Left lobe of liver (tissue), 2 donors: ENCODE data around the gene GRIK1. TPM values are rescaled to one million over a fixed set of nuclear protein-coding genes. Genes with fewer than 3 reads are reported as not detected.
"Not testable (repeated sequence)": the region's sequence is repeated elsewhere in the genome, so short reads cannot be mapped to it uniquely, and the experiment has no call there.

Experiments used
- ATAC-seq: fragments of 200-7000 bp; cut with Tn5 transposase; one replicate; pipeline ENCODE4 v1.9.1; 2020; ENCODE audit warnings: mild to moderate bottlenecking, moderate library complexity
- DNase-seq: peaks from one replicate; pipeline ENCODE4 v3.0.0-alpha.2; 2020; ENCODE audit warnings: low spot score
- total RNA-seq: library from RNA; stranded (reverse); gene quantifications from one replicate; pipeline ENCODE4 v1.2.1, GENCODE V29; 2021
- donor health status: DM: no; HTN: no; CAD: no; lungs with moderate emphysema.
- donor health status: DM: no; HTN: yes; CAD: no.

GRIK1 gene
- total RNA-seq, result 0.18 TPM

DNA sequence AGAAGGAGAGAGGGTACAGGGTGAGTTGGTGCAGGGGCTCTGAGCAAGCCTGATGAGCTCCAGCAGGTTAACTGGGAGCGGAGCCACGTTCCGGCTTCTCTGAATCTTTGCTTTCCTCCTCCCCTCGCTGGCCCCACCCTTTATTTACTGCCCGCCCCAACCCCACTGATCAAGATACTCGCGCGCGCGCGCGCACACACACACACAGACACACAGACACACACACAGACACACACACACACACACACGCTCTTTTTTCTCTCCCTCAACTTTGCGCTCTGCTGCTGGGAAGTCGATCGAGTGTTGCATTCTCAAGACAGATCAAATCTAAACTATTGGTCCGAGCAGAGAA is at the start of gene GRIK1:
Gene GRIK1, minus strand, starts transcription at position 73 of the 352 bp plus-strand sequence.
- DNase-seq, result no peak
- ATAC-seq, result no peak

- DNase-seq (no peak), ATAC-seq (no peak)
These were observed 48.0 kb upstream of the GRIK1 start for GRCh38 chr21:29987762-29988161.

GRCh38 chr21:29985866-29986265 is 46.1 kb upstream of the GRIK1 start:
- no peak for DNase-seq
- no peak for ATAC-seq

- DNase-seq (no peak), ATAC-seq (no peak)
These were observed 39.2 kb upstream of the GRIK1 start for GRCh38 chr21:29979043-29979442.

- DNase-seq, result no peak
- no peak for ATAC-seq
These were observed 36.0 kb upstream of the GRIK1 start for GRCh38 chr21:29975776-29976175.

DNA sequence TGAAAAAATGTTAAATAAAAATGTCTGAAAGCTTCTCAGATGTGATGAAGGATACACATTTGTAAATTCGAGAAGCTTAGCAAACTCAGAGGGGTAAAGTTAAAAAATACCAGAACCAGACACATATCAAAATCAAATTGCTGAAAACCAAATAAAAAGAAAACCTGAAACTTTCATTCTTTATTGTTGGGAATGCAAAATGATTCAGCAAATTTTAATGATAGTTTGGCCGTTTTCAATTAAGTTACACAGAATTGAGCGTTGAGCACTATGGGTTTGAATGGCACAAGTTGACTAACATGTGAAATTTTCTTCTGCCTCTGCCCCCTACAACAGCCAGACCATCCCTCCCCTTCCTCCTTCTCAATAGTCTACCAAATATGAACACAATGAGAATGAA is 33.5 kb upstream of the GRIK1 start:
- no peak for ATAC-seq

GRCh38 chr21:29961291-29962027 is 21.7 kb upstream of the GRIK1 start:
- ATAC-seq (no peak), DNase-seq (no peak)

More for the DNA sequence above, 33.5 kb upstream of the GRIK1 start:
- DNase-seq, result no peak

- no peak for DNase-seq
- ATAC-seq, result no peak
These were observed 18.8 kb upstream of the GRIK1 start for GRCh38 chr21:29958551-29958950.

GRCh38 chr21:29958035-29958434 is 18.2 kb upstream of the GRIK1 start:
- DNase-seq, ATAC-seq: not testable (repeated sequence)

DNA sequence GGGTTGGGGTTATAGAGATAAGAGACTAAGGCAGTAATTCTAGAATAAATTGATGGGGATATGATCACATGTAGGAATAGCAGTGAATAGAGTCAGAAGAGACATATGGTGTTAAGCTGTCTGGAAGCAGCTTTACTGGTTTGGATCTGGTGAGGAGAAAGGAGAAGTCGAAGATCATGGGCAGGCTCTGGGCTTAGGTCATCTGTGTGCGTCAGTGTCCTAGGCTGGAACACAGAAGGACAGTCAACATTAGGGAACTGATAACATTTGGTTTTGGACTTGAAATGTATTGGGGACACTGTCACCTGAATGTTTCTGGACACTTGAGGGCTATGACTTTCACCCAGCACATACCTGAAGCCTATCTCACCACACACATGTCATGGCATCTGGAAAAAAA is 13.9 kb upstream of the GRIK1 start:
- ATAC-seq (no peak), DNase-seq (no peak)

- DNase-seq (no peak), ATAC-seq (no peak)
These were observed 13.3 kb upstream of the GRIK1 start for GRCh38 chr21:29953072-29953471.

DNA sequence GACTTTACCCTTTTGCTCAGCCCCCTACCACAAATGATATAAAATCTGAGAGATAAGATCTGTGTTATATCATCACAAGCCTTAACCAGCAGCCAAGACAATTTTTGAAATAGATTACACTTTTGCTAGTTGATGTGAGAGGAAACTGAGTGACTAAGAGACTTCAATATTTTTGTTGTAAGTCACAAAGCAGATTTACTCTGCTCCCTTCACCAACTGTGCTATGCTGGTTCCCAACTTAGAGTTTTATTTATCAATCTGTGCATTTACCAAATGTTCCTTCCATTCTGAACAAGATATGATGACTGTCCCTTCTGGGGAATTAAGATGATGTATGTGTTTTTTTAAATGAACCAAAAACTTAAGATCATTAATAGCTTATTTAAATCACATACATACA is 12.1 kb upstream of the GRIK1 start:
- ATAC-seq (no peak), DNase-seq (no peak)

- DNase-seq, result no peak
- ATAC-seq, result no peak
These were observed 10.2 kb upstream of the GRIK1 start for GRCh38 chr21:29949991-29950390.

GRCh38 chr21:29947119-29947518 is 7.3 kb upstream of the GRIK1 start:
- ATAC-seq (no peak), DNase-seq (no peak)

DNA sequence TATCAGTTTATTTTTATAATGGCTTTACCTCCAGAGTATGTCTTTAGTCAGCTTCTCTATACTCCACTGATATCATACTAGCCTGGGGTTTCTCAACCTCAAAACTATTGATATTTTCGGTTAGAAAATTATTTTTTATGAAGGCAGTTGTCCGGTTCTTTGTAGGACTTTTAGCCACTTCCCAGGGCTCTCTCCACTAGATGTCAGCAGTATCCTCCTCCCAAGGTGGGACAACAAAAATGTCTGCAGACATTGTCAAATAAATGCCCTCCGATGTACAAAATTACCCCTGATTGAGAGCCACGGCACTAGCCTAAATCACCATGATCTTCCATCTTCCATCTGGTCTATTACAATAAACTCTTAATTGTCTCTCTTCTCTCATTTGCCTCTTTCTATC is 4.1 kb upstream of the GRIK1 start:
- DNase-seq, result no peak
- ATAC-seq, result no peak

GRCh38 chr21:29942034-29942433 is 2.2 kb upstream of the GRIK1 start:
- no peak for DNase-seq

DNA sequence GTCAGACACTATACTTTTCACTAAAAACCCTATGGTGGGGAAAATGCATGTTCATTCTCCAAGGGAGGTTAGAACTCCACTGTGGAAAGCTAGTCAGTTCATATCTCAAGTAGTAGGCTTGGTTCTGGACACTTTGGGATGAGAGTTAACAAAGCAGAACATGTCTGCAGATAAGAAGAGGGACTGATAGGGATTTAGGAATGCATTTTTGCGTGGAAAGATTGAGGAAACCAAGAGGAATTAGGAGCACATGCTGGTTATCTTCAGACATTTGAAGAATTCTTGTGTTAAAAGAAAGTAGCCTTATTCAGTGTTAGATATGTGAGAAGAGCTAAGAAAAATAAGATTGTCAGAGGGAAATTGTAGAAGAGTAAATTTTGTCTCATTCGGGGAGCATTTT is 1.2 kb upstream of the GRIK1 start:
- ATAC-seq (no peak), DNase-seq (no peak)

More at GRCh38 chr21:29942034-29942433, 2.2 kb upstream of the GRIK1 start:
- no peak for ATAC-seq

GRCh38 chr21:29940361-29940760 is 565 bp upstream of the GRIK1 start:
- DNase-seq (no peak), ATAC-seq (no peak)

GRCh38 chr21:29939104-29939923 is 482 bp downstream of the GRIK1 start:
- ATAC-seq (no peak), DNase-seq (no peak)

GRCh38 chr21:29938776-29939103 is 1.1 kb downstream of the GRIK1 start:
- DNase-seq, result no peak
- no peak for ATAC-seq

- ATAC-seq (no peak), DNase-seq (no peak)
These were observed 6.7 kb downstream of the GRIK1 start for GRCh38 chr21:29933088-29933487.

DNA sequence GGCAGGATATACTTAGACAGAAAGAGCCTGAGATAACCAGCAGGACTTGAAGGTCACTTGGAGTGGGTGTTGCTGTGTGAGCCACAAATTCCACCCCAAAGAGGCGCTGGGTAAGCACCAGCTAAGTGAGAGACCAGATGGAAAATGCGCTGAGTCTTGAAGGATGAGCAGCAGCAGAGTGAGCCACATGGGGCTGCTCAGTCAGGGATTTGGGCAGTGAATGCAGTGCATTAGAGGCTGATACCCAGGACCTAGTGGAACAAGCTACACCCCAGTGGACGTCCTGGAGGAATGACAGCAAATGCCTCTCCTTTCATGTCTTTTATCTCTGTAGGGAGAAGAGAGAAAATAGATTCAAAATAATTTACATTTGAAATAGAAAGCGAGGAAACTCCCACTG is 11.3 kb downstream of the GRIK1 start:
- no peak for ATAC-seq

DNA sequence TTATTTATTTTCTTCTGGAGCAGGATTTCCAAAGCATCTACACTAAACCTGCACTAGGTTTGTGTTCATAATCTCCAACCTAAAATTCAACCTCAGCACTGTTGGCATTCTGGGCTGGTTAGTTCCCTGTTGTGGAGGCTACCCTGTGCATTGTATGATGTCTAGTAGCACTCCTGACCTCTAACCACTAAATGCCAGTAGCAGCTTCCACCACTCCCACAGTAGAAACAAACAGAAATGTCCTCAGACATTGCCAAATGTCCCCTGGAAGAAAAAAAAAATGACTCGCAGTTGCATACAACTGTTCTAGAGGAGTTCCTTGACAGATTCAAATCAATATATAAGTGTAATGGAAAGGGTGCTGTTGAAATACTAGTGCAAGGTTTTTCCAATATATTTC is 18.9 kb downstream of the GRIK1 start:
- ATAC-seq (no peak), DNase-seq (no peak)

More for the DNA sequence above, 11.3 kb downstream of the GRIK1 start:
- DNase-seq, result no peak
